ENCODE data around the gene INO80C.
"Not testable (repeated sequence)": the region's sequence is repeated elsewhere in the genome, so short reads cannot be mapped to it uniquely, and the experiment has no call there.

The INO80C gene

GRCh38 chr18:35512761-35513160 is 15.0 kb upstream of the INO80C start:
- no peak for DNase-seq

- DNase-seq: no peak
Observed at GRCh38 chr18:35511833-35512232, 14.1 kb upstream of the INO80C start.

GRCh38 chr18:35511428-35511827 is 13.7 kb upstream of the INO80C start:
- no peak for DNase-seq

- DNase-seq: no peak
Observed at GRCh38 chr18:35510076-35510651, 12.4 kb upstream of the INO80C start.

- DNase-seq: no peak
Observed at GRCh38 chr18:35508746-35509338, 11.1 kb upstream of the INO80C start.

GRCh38 chr18:35508030-35508429 is 10.3 kb upstream of the INO80C start:
- no peak for DNase-seq

- DNase-seq: no peak
Observed at GRCh38 chr18:35507623-35508022, 9.9 kb upstream of the INO80C start.

- DNase-seq: no peak
Observed at GRCh38 chr18:35507192-35507591, 9.4 kb upstream of the INO80C start.

- no peak for DNase-seq
Observed at GRCh38 chr18:35506024-35506712, 8.4 kb upstream of the INO80C start.

- DNase-seq: no peak
Observed at GRCh38 chr18:35504996-35505395, 7.2 kb upstream of the INO80C start.

- DNase-seq: no peak
Observed at GRCh38 chr18:35502052-35502451, 4.3 kb upstream of the INO80C start.

GRCh38 chr18:35501369-35501768 is 3.6 kb upstream of the INO80C start:
- DNase-seq: no peak

GRCh38 chr18:35500113-35500512 is 2.4 kb upstream of the INO80C start:
- no peak for DNase-seq

GRCh38 chr18:35497027-35497369 is 762 bp downstream of the INO80C start:
- no peak for DNase-seq

GRCh38 chr18:35495536-35496314 is 2.0 kb downstream of the INO80C start:
- DNase-seq: no peak

GRCh38 chr18:35494251-35495220 is 3.2 kb downstream of the INO80C start:
- no peak for DNase-seq

- no peak for DNase-seq
Observed at GRCh38 chr18:35491700-35492077, 6.1 kb downstream of the INO80C start.

- no peak for DNase-seq
Observed at GRCh38 chr18:35490894-35491699, 6.7 kb downstream of the INO80C start.

- DNase-seq: no peak
Observed at GRCh38 chr18:35489913-35490490, 7.8 kb downstream of the INO80C start.

GRCh38 chr18:35489281-35489680 is 8.5 kb downstream of the INO80C start:
- DNase-seq: not testable (repeated sequence)

GRCh38 chr18:35488396-35488795 is 9.4 kb downstream of the INO80C start:
- DNase-seq: not testable (repeated sequence)

Measured in EL (cell line).